Activated B cell treated with CpG ODN at 0.5 μM for 24 hours (primary cell): ENCODE results near the gene RALA. TPM values are rescaled to one million over a fixed set of nuclear protein-coding genes. Genes with fewer than 3 reads are reported as not detected.

Experiments used
- ATAC-seq: fragments of 200-7000 bp; cut with Tn5 transposase; one replicate; pipeline ENCODE4 v1.10.0; 2021; ENCODE audit warnings: low read depth, mild to moderate bottlenecking, moderate library complexity
- CTCF ChIA-PET: fragments of 350-600 bp; sonication (Branson Sonifier 250); formaldehyde crosslinking; loops from one replicate; lab custom pipeline; 2021; ENCODE audit warnings: antibody characterized with exemption; lab: Charles Lee
- POLR2A ChIA-PET: fragments of 350-600 bp; sonication (Branson Sonifier 250); formaldehyde crosslinking; loops from one replicate; lab custom pipeline; 2021; ENCODE audit warnings: antibody characterized with exemption; lab: Charles Lee
- DNase-seq: peaks from one replicate; pipeline ENCODE4 v3.0.0; 2022
- H3K27ac Mint-ChIP-seq: one replicate; pipeline ENCODE4 v1.8.0; 2020; ENCODE audit warnings: mixed read lengths
- H3K27me3 Mint-ChIP-seq: one replicate; pipeline ENCODE4 v1.8.0; 2021; ENCODE audit warnings: mixed read lengths
- H3K36me3 Mint-ChIP-seq: one replicate; pipeline ENCODE4 v1.8.0; 2021; ENCODE audit warnings: low read depth, mixed read lengths
- H3K4me1 Mint-ChIP-seq: one replicate; pipeline ENCODE4 v1.8.0; 2021; ENCODE audit warnings: mixed read lengths
- H3K4me3 Mint-ChIP-seq: one replicate; pipeline ENCODE4 v1.8.0; 2020; ENCODE audit warnings: mild to moderate bottlenecking, mixed read lengths
- H3K9me3 Mint-ChIP-seq: one replicate; pipeline ENCODE4 v1.8.0; 2020; ENCODE audit warnings: mixed read lengths
- CTCF ChIP-seq: fragments of 200-600 bp; IDR thresholded peaks from one replicate; pipeline ENCODE4 v1.8.0; 2022; ENCODE audit warnings: antibody characterized with exemption, mild to moderate bottlenecking
- intact Hi-C: fragments of 100-400 bp; cut with micrococcal nuclease; formaldehyde crosslinking; loops from one replicate; pipeline ENCODE4 v1.15.1; 2024
- total RNA-seq: library from RNA; stranded (reverse); gene quantifications from 2 replicates; pipeline ENCODE4 v1.2.3, GENCODE V29; 2022

RALA gene
- total RNA-seq, 1 donor from 2014 or later: 37.3 TPM

- no peak for TF ChIP-seq CTCF
- CTCF ChIA-PET: interaction anchor here (0.6 to 1.5 kb wide), 2 partner anchors 8 to 174 kb away, joined by 3 read pairs; no protein-coding TSS in a partner anchor
- peaks cover 4% of the 10 kb centered on the region for H3K9me3 Mint-ChIP-seq
Measured at GRCh38 chr7:39754326-39755120, 131.2 kb downstream of the RALA start.

GRCh38 chr7:39757604-39758003, 134.2 kb downstream of the RALA start:
- Mint-ChIP-seq H3K27ac (no peak overlapping the region), H3K4me3 (no peak overlapping the region), H3K36me3 (peaks cover 13% of the 10 kb centered on the region), H3K27me3 (no peaks in the 10 kb centered on the region), H3K9me3 (peaks cover 4% of the 10 kb centered on the region), H3K4me1 (no peaks in the 10 kb centered on the region)
- TF ChIP-seq CTCF: no peak
- intact Hi-C loops: no loop called here
- ATAC-seq (no peak), DNase-seq (no peak)
- CTCF ChIA-PET: interaction anchor here (2.5 kb wide), 1 partner anchor 11 kb away, joined by 14 read pairs; no protein-coding TSS in a partner anchor
- POLR2A ChIA-PET: no interaction called here

More at GRCh38 chr7:39754326-39755120, 131.2 kb downstream of the RALA start:
- ATAC-seq: no peak
- H3K27ac Mint-ChIP-seq: no peak overlapping the region
- no peak for DNase-seq
- H3K27me3 Mint-ChIP-seq: no peaks in the 10 kb centered on the region
- H3K4me1 Mint-ChIP-seq: peaks cover 5% of the 10 kb centered on the region
- H3K36me3 Mint-ChIP-seq: peaks cover 11% of the 10 kb centered on the region
- POLR2A ChIA-PET: interaction anchor here (0.6 kb wide), 1 partner anchor 194 kb away, joined by 4 read pairs; no protein-coding TSS in a partner anchor
- H3K4me3 Mint-ChIP-seq: no peak overlapping the region
- intact Hi-C loops: no loop called here

Other genes starting within 250 kb of the RALA start
- 13.3 and 16.1 TPM in 2 replicates for gene YAE1, start 57.2 kb upstream of the RALA start, total RNA-seq